ENCODE measurements around the gene RNF167. TPM values are rescaled to one million over a fixed set of nuclear protein-coding genes. Genes with fewer than 3 reads are reported as not detected.

The RNF167 gene
- 13.3 and 16.9 TPM in 2 replicates for total RNA-seq

GRCh38 chr17:4939796-4940554 is at the start of gene RNF167, which contains the start of gene SLC25A11:
TSS of gene RNF167 (plus strand) at chr17:4940268. CDS start at chr17:4940910, 642 bp downstream.
TSS of gene SLC25A11 (minus strand) at chr17:4940046. CDS start at chr17:4939910, 136 bp downstream.

GRCh38 chr17:4899341-4900230 is 40.5 kb upstream of the RNF167 start, which contains the start of gene C17orf107:
TSS of gene C17orf107 (plus strand) at chr17:4899536. CDS start at chr17:4899763, 227 bp downstream.

GRCh38 chr17:4903051-4903818 is 36.8 kb upstream of the RNF167 start, which contains the start of gene CHRNE:
TSS of gene CHRNE (minus strand) at chr17:4903098. CDS start at chr17:4903063, 35 bp downstream.

GRCh38 chr17:4931963-4932362 is 8.1 kb upstream of the RNF167 start, which contains the start of gene GP1BA:
TSS of gene GP1BA (plus strand) at chr17:4932277. CDS start at chr17:4932605, 328 bp downstream.

GRCh38 chr17:4948166-4948930 is 8.3 kb downstream of the RNF167 start, which contains the start of gene PFN1:
TSS of gene PFN1 (minus strand) at chr17:4948530. CDS start at chr17:4948394, 136 bp downstream.

GRCh38 chr17:4950746-4951204 is 10.7 kb downstream of the RNF167 start, which contains the start of gene ENO3:
TSS of gene ENO3 (plus strand) at chr17:4951119. CDS start at chr17:4951830, 711 bp downstream.

GRCh38 chr17:4967539-4968485 is 27.7 kb downstream of the RNF167 start, which contains the start of gene SPAG7:
TSS of gene SPAG7 (minus strand) at chr17:4967817. CDS start at chr17:4967804, 13 bp downstream.

GRCh38 chr17:4986951-4987766 is 47.1 kb downstream of the RNF167 start, which contains the start of gene CAMTA2:
TSS of gene CAMTA2 (minus strand) at chr17:4987675. CDS start at chr17:4986222, 1,453 bp downstream.

Other genes with a start within 250 kb of the RNF167 start
- 11.3 and 13.7 TPM in 2 replicates for gene PELP1, start 236.1 kb upstream of the RNF167 start, total RNA-seq
- 2.4 and 2.5 TPM in 2 replicates for gene ARRB2, start 229.6 kb upstream of the RNF167 start, total RNA-seq
- 11.3 and 18.5 TPM in 2 replicates for gene MED11, start 208.8 kb upstream of the RNF167 start, total RNA-seq
- gene ZMYND15, start 200.4 kb upstream of the RNF167 start, total RNA-seq, result 0.09 TPM in 1 of 2 replicates, not detected in the other
- 0.63 and 1.6 TPM in 2 replicates for gene CXCL16, start 200.3 kb upstream of the RNF167 start, total RNA-seq
- gene TM4SF5, start 168.4 kb upstream of the RNF167 start, total RNA-seq, result not detected in 2 replicates
- gene VMO1, start 153.9 kb upstream of the RNF167 start, total RNA-seq, result 1.1 and 1.2 TPM in 2 replicates
- gene GLTPD2, start 151.3 kb upstream of the RNF167 start, total RNA-seq, result not detected in 2 replicates
- 134 and 196 TPM in 2 replicates for gene PSMB6, start 144.1 kb upstream of the RNF167 start, total RNA-seq
- 19.9 and 20.4 TPM in 2 replicates for gene PLD2, start 133.1 kb upstream of the RNF167 start, total RNA-seq
- 25.7 and 31.9 TPM in 2 replicates for gene MINK1, start 106.9 kb upstream of the RNF167 start, total RNA-seq
- gene C17orf107, start 40.7 kb upstream of the RNF167 start, total RNA-seq, result 3.2 and 3.5 TPM in 2 replicates
- gene CHRNE, start 37.2 kb upstream of the RNF167 start, total RNA-seq, result 0.47 and 1.2 TPM in 2 replicates
- not detected in 2 replicates for gene GP1BA, start 8.0 kb upstream of the RNF167 start, total RNA-seq
- gene SLC25A11, start 222 bp upstream of the RNF167 start, total RNA-seq, result 46.7 and 67.4 TPM in 2 replicates
- gene PFN1, start 8.3 kb downstream of the RNF167 start, total RNA-seq, result 419 and 524 TPM in 2 replicates
- gene ENO3, start 10.9 kb downstream of the RNF167 start, total RNA-seq, result 2.2 TPM in 2 replicates
- gene SPAG7, start 27.5 kb downstream of the RNF167 start, total RNA-seq, result 51.7 and 58.0 TPM in 2 replicates
- 4.5 and 5.4 TPM in 2 replicates for gene CAMTA2, start 47.4 kb downstream of the RNF167 start, total RNA-seq
- gene INCA1, start 57.3 kb downstream of the RNF167 start, total RNA-seq, result 0.09 and 0.32 TPM in 2 replicates
- gene KIF1C, start 57.7 kb downstream of the RNF167 start, total RNA-seq, result 70.3 and 76.3 TPM in 2 replicates
- gene SLC52A1, start 95.2 kb downstream of the RNF167 start, total RNA-seq, result 0.32 TPM in 1 of 2 replicates, not detected in the other
- 0.69 and 1.3 TPM in 2 replicates for gene ZFP3, start 138.2 kb downstream of the RNF167 start, total RNA-seq
- gene ZNF232, start 171.6 kb downstream of the RNF167 start, total RNA-seq, result 6.3 and 7.7 TPM in 2 replicates
- under 0.01 TPM in 1 of 2 replicates, not detected in the other for gene USP6, start 175.8 kb downstream of the RNF167 start, total RNA-seq

All from bronchial smooth muscle cell (primary cell).